GM12878 (cell line): Measurements from ENCODE around the gene CAPZB. TPM values are rescaled to one million over a fixed set of nuclear protein-coding genes. Genes with fewer than 3 reads are reported as not detected.

Source experiments
- ATAC-seq: fragments of 200-7000 bp; cut with Tn5 transposase; 3 replicates; pipeline ENCODE4 v1.9.1; 2020; ENCODE audit warnings: mild to moderate bottlenecking, moderate library complexity
- BruUV-seq: library from RNA; stranded (reverse); fragments of 400-500 nt; replicated peaks from 2 replicates; lab custom pipeline; 2021; lab: Mats Ljungman, UMichigan
- CTCF ChIA-PET: fragments of 300-600 bp; sonication (Branson Sonifier 250); formaldehyde crosslinking; extraction: SDS; loops from one replicate; lab custom pipeline; 2021; ENCODE audit warnings: inconsistent platforms; lab: Yijun Ruan, JAX
- POLR2A ChIA-PET: fragments of 350-600 bp; formaldehyde crosslinking; extraction: SDS; loops from one replicate; lab custom pipeline; 2021; ENCODE audit warnings: inconsistent platforms; lab: Charles Lee
- RAD21 ChIA-PET: fragments of 300-600 bp; sonication (Branson Sonifier 250); formaldehyde crosslinking; loops from one replicate; lab custom pipeline; 2023; ENCODE audit warnings: antibody characterized with exemption; ENCODE audit not compliant: unreplicated experiment; lab: Charles Lee
- SMC1A ChIA-PET: fragments of 300-600 bp; sonication (Branson Sonifier 250); formaldehyde crosslinking; loops from one replicate; lab custom pipeline; 2023; ENCODE audit not compliant: unreplicated experiment, uncharacterized antibody; lab: Charles Lee
- DNase-seq: peaks from one replicate; pipeline ENCODE4 v3.0.0-alpha.2; 2011; ENCODE audit warnings: low read depth, low spot score
- FAIRE-seq: peaks from 3 replicates; lab custom pipeline; 2011; peaks lifted over from hg19 to GRCh38; lab: Jason Lieb, UNC
- H2AFZ ChIP-seq: 2 replicates; pipeline ENCODE4 v1.6.0; 2011; ENCODE audit warnings: low read depth, low read length, control low read depth; ENCODE audit not compliant: control insufficient read depth
- H3K27ac ChIP-seq: 2 replicates; pipeline ENCODE4 v1.5.1; 2011; ENCODE audit warnings: control low read depth; ENCODE audit not compliant: control insufficient read depth, insufficient read depth
- H3K27me3 ChIP-seq, 2 experiments: replicated peaks in 1 of 2; 2 replicates each; pipeline versions ENCODE4 v1.6.0 to v1.6.1; 2011; ENCODE audit warnings: low read length in 1 of 2; ENCODE audit not compliant: control insufficient read depth in 2 of 2, insufficient read depth in 2 of 2
- H3K36me3 ChIP-seq, 2 experiments: 2 replicates each; pipeline ENCODE4 v1.5.1; 2011; ENCODE audit warnings: low read length in 1 of 2; ENCODE audit not compliant: control insufficient read depth in 2 of 2, insufficient read depth in 2 of 2
- H3K4me1 ChIP-seq: 2 replicates; pipeline ENCODE4 v1.6.1; 2011; ENCODE audit warnings: mild to moderate bottlenecking, low read length, moderate library complexity, mixed read lengths; ENCODE audit not compliant: control insufficient read depth, insufficient read depth
- H3K4me2 ChIP-seq: 2 replicates; pipeline ENCODE4 v1.6.0; 2011; ENCODE audit warnings: control low read depth; ENCODE audit not compliant: control insufficient read depth, insufficient read depth
- H3K4me3 ChIP-seq: fragments of 200-600 bp; sonication (generic); 2 replicates; pipeline ENCODE4 v1.5.1; 2016
- H3K79me2 ChIP-seq: 2 replicates; pipeline ENCODE4 v1.6.0; 2011; ENCODE audit warnings: low read length; ENCODE audit not compliant: control insufficient read depth, insufficient read depth
- H3K9ac ChIP-seq: 2 replicates; pipeline ENCODE4 v1.8.0; 2011; ENCODE audit warnings: low read length, control low read depth, mixed read lengths; ENCODE audit not compliant: control insufficient read depth, insufficient read depth
- H3K9me3 ChIP-seq: replicated peaks from 3 replicates; pipeline ENCODE4 v1.5.1; 2011; ENCODE audit warnings: mild to moderate bottlenecking, low read length; ENCODE audit not compliant: control insufficient read depth, insufficient read depth
- H4K20me1 ChIP-seq: 2 replicates; pipeline ENCODE4 v1.6.0; 2011; ENCODE audit not compliant: control insufficient read depth, insufficient read depth
- ETV6 ChIP-seq, 2 experiments: fragments of 450-650 bp in 1 of 2; IDR thresholded peaks in 1 of 2; conservative IDR thresholded peaks in 1 of 2; 2 replicates each; pipeline ENCODE4 v1.6.1; 2014; ENCODE audit warnings: antibody characterized with exemption in 1 of 2, borderline replicate concordance in 1 of 2, low read depth in 1 of 2, mild to moderate bottlenecking in 1 of 2, moderate library complexity in 1 of 2
- PAX8 ChIP-seq: fragments of 450-650 bp; IDR thresholded peaks from 2 replicates; pipeline ENCODE4 v1.6.1; 2017; ENCODE audit warnings: mild to moderate bottlenecking, moderate library complexity
- POLR2A ChIP-seq: IDR thresholded peaks from 2 replicates; pipeline ENCODE4 v1.6.1; 2011; ENCODE audit warnings: low read depth, mild to moderate bottlenecking, low read length
- SIN3A ChIP-seq: IDR thresholded peaks from 2 replicates; pipeline ENCODE4 v1.6.1; 2012; ENCODE audit warnings: low read depth, low read length, improper control_type of control experiment
- WGBS: methylation state at CpG from one replicate; pipeline ENCODE4 v1.1.6; 2016; ENCODE audit warnings: low lambda C conversion rate; ENCODE audit not compliant: insufficient replicate concordance, insufficient coverage; ENCODE audit errors: missing lambda C conversion rate; 5-methylcytosine and 5-hydroxymethylcytosine counted together
- in situ Hi-C: fragments of 300-500 bp; cut with MboI; formaldehyde crosslinking; loops from 9 replicates; pipeline ENCODE4 v1.14.3; 2018; ENCODE audit warnings: mixed read lengths
- intact Hi-C: fragments of 100-400 bp; cut with micrococcal nuclease; formaldehyde crosslinking; loops from one replicate; pipeline ENCODE4 v1.14.2; 2022; ENCODE audit not compliant: unreplicated experiment
- polyA plus RNA-seq, 11 experiments: library from polyadenylated mRNA; depleted of rRNA in 4 of 11; unstranded in 6 of 11; stranded (reverse) in 5 of 11; fragments of >200 nt; fragmentation: Nextera tagmentation in 4 of 11; fragmentation: Illumina TruSeq in 1 of 11; extraction: Ambion mirVana in 4 of 11; extraction: Trizol in 1 of 11; gene quantifications; 1 replicate in 1 of 11; 2 replicates in 10 of 11; pipeline versions ENCODE4 v1.2.1 to v1.2.3, GENCODE V29; 2011 to 2016; ENCODE audit warnings: inconsistent platforms in 2 of 11, missing spikeins in 2 of 11, low read depth in 1 of 11
- total RNA-seq, 4 experiments: library from RNA; depleted of rRNA in 3 of 4; stranded (reverse); fragments of >200 nt in 3 of 4; fragmentation: Illumina TruSeq in 1 of 4; extraction: Trizol in 1 of 4; gene quantifications; 2 replicates each; pipeline versions ENCODE4 v1.2.1 to v1.2.3, GENCODE V29; 2013 to 2021

The CAPZB gene
- total and polyA plus RNA-seq, 10 of the 15 experiments (the other 5 are each of a cell fraction or from before 2014, with no cell fraction given): 104 to 454 (median 213) TPM

DNA sequence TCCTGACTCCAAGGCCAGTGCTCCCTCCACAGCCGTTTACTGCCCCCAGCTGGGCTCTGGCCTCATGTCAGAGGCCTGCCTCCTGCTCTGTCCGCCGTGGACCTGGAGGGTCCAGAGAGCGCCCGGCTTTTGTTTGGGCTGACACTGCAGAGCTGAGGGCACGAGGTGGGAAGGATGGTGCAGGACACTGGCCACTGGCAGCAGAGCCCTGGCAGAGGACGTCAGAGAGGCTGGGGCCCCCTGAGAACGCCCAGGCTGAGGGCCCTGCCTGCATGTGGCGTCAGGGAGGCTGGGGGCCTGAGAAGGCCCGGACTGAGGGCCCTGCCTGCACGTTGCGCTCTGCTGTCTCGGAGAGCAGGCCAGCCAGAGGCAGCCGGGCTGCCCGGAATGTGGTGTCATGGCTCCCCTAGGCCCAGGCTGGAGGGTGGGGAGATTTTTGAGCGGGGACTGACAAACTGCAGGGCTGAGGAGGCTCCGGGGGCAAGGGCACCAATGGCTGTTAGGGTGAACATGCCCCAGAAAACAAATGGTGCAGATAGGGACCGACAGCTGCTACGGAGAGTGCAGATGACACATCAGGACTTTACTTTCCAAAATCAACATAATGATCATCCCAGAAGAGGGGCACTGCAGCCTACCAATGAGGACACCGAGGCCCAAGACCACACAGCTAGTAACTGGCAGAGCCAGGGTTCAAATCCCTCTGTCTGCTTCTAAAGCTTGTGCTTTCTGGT, 141.6 kb downstream of the CAPZB start:
- no TSS peak for BruUV-seq
- RAD21 ChIA-PET: interaction anchor here (0.6 to 1.5 kb wide), 2 partner anchors 209 to 239 kb away, joined by 3 to 4 read pairs; no protein-coding TSS in a partner anchor
- DNase-seq: no peak
- no peaks in the 10 kb centered on the region for H3K27me3 ChIP-seq
- WGBS: 94% methylated on average over 20 of the region's 20 CpGs
- no peak overlapping the region for H3K9ac ChIP-seq
- no peak for ATAC-seq
- TF ChIP-seq POLR2A (peak; percentile 40; the same call in 1 of the 2 replicates), PAX8 (no peak)
- H3K4me1 ChIP-seq: no peaks in the 10 kb centered on the region
- intact Hi-C loops (loop anchor here (1.0 kb wide), 2 partner anchors 239 to 308 kb away; no protein-coding TSS in a partner anchor), in situ Hi-C loops (loop anchor here (5.0 kb wide), 1 partner anchor 239 kb away; no protein-coding TSS in a partner anchor)
- SMC1A ChIA-PET: interaction anchor here (1.2 kb wide), 1 partner anchor 238 kb away, joined by 3 read pairs; no protein-coding TSS in a partner anchor
- no peak overlapping the region for H3K27ac ChIP-seq
- no peaks in the 10 kb centered on the region for H3K9me3 ChIP-seq
- POLR2A ChIA-PET: no interaction called here
- no peak overlapping the region for H3K4me3 ChIP-seq
- H3K79me2 ChIP-seq: no peaks in the 10 kb centered on the region
- H4K20me1 ChIP-seq: no peaks in the 10 kb centered on the region
- H3K36me3 ChIP-seq: peaks cover 25 to 30% of the 10 kb centered on the region in 2 experiments
- no peak overlapping the region for H3K4me2 ChIP-seq
- FAIRE-seq: no peak
- CTCF ChIA-PET: interaction anchor here (0.5 to 3.2 kb wide), 8 partner anchors 9 to 419 kb away, joined by 3 to 12 read pairs (median 4); no protein-coding TSS in a partner anchor
- H2AFZ ChIP-seq: no peak overlapping the region

DNA sequence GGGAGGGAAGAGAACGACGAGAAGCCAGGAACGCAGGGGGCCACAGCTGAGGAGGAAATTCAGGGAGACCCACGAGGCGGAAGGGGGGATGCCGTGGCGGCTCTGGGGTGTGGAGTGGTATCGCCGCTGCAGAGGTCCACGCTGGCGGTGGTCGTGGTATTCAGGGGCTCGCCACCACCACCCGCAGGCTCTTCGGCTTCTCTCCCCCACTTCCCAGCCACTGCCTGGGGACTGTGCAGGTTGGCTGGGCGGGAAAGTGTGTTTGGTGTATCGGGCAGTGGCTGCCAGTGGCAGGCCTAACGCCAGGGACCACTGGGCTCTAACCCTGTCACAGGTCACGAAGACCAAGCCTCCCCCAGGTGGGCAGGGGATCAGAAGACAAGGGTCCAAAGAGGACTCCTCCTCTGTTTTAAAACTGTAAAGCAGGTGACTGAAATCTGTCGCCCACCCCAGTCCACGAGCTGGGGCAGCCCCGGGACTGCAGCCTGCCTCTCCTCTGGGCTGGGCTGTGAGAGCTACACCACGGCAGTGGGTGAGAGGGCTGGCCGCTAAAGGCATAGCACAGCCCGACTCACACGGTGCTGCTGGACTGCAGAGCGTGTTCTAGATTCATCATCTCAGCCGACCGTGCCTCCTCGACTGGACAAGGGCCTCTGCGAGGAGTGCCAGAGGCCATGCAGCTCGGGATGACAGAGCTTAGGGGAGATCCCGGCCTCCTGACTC, 142.3 kb downstream of the CAPZB start:
- no peaks in the 10 kb centered on the region for H3K79me2 ChIP-seq
- RAD21 ChIA-PET: interaction anchor here (1.5 kb wide), 1 partner anchor 239 kb away, joined by 4 read pairs; no protein-coding TSS in a partner anchor
- no peaks in the 10 kb centered on the region for H4K20me1 ChIP-seq
- CTCF ChIA-PET: interaction anchor here (0.5 to 3.2 kb wide), 6 partner anchors 10 to 418 kb away, joined by 3 to 12 read pairs (median 5); no protein-coding TSS in a partner anchor
- no peak for TF ChIP-seq ETV6 (conservative IDR thresholded peaks at IDR 0.05 in 1 of 2, IDR thresholded peaks at IDR 0.05 in 1 of 2; ENCODE audit: borderline replicate concordance in 1 of 2, low read depth in 1 of 2)
- TF ChIP-seq SIN3A: no peak
- TF ChIP-seq POLR2A: peak; percentile 12; the same call in 1 of the 2 replicates
- TF ChIP-seq, all 136 proteins: peak for 1
- Histone ChIP-seq H3K27me3 (no peaks in the 10 kb centered on the region), H3K4me1 (no peaks in the 10 kb centered on the region), H3K27ac (no peak overlapping the region), H3K4me3 (no peak overlapping the region), H3K36me3 (peaks cover 25 to 29% of the 10 kb centered on the region in 2 experiments), H3K9me3 (no peaks in the 10 kb centered on the region), H2AFZ (no peak overlapping the region), H3K9ac (no peak overlapping the region), H3K4me2 (no peak overlapping the region)
- intact Hi-C loops: no loop called here
- no peak for DNase-seq
- in situ Hi-C loops: loop anchor here (5.0 kb wide), 1 partner anchor 239 kb away; no protein-coding TSS in a partner anchor
- WGBS: 93% methylated on average over 33 of the region's 33 CpGs
- POLR2A ChIA-PET: no interaction called here
- BruUV-seq: no TSS peak
- ATAC-seq: no peak
- SMC1A ChIA-PET: interaction anchor here (1.2 kb wide), 1 partner anchor 238 kb away, joined by 3 read pairs; no protein-coding TSS in a partner anchor
- FAIRE-seq: no peak
